ENCODE data around the gene TAF9B.
"Not testable (repeated sequence)": the region's sequence is repeated elsewhere in the genome, so short reads cannot be mapped to it uniquely, and the experiment has no call there.

The TAF9B gene, protein sequence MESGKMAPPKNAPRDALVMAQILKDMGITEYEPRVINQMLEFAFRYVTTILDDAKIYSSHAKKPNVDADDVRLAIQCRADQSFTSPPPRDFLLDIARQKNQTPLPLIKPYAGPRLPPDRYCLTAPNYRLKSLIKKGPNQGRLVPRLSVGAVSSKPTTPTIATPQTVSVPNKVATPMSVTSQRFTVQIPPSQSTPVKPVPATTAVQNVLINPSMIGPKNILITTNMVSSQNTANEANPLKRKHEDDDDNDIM

DNA sequence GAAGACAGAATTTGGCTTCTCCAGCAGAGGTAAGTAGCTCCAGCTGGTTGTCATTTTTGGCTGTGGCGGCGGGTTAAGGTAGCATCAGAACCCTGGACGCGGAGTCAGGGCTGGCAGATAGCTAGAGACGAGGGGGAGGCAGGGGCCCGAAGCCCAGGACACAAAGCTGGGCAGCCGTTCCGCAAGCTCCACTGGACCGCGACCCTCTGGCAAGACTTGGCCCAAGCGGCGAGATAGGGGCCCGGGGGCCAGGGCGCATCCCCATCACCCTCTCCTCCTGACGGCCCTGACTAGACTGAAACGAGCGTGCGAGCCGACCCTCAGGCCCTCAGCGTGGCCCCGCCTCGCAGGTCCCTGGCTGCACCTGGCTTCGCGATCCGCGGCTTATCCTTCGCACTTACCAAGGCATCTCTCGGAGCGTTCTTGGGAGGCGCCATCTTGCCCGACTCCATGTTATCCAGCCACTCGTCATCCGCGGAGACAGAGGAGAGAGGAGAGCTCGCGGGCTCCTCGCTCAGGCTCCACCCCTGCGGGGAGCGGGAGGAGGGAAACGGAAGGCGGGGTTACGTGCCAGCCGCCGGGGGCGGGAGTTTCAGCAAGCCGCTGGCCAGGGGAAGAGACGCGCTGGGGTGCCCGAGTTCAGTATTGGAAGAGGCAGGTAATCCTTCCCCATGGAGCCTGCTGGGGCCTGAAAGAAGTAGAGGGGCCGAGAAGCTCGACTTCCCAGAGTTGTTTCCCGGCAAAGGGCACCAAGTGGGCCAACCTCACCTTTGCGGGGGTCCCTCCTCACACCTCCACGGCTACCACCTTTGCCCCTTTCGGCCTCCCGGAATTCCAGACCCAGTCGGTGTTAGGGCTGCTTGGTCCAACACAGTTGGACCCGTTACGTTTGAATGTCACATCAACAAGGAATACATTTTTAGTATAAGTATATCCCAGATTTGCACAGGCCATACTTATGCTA is at the start of gene TAF9B:
Gene TAF9B, minus strand, starts transcription at position 491 of the 964 bp plus-strand sequence. Its CDS starts 39 bp downstream, at position 452.
- peak; percentile 90 for DNase-seq

GRCh38 chrX:78182881-78183280 is 43.4 kb upstream of the TAF9B start:
- no peak for DNase-seq

- no peak for DNase-seq
Measured at GRCh38 chrX:78181307-78181706, 41.9 kb upstream of the TAF9B start.

DNA sequence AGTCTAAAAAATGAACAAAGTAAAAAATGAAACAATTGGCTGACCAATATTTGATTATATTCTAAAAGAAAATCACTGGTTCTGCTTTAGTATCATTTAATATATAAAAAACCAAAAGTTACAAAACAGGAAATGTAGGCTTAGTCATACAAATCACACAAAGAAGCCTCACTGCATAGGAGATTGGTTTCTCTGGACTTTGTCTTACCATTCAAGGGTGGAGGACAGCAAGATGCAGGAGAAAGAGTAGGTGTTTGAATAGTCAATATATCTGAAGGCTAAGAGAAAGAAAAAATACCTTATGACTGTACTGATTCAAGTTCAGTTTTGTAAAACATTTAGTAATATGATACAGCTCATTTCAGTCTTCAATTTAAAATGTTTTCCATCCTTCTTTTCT is 28.6 kb upstream of the TAF9B start:
- DNase-seq, result no peak

- DNase-seq, result no peak
Measured at GRCh38 chrX:78165425-78165824, 26.0 kb upstream of the TAF9B start.

DNA sequence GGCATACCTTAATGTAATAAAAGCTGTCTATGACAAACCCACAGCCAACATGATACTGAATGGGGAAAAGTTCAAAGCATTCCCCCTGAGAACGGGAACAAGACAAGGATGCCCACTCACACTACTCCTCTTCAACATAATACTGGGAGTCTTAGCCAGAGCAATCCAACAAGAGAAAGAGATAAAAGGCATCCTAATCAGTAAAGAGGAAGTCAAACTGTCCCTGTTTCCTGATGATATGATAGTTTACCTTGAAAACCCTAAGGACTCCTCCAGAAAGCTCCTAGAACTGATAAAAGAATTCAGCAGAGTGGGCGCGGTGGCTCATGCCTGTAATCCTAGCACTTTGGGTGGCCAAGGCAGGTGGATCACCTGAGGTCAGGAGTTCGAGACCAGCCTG is 23.7 kb upstream of the TAF9B start:
- DNase-seq, result not testable (repeated sequence)

DNA sequence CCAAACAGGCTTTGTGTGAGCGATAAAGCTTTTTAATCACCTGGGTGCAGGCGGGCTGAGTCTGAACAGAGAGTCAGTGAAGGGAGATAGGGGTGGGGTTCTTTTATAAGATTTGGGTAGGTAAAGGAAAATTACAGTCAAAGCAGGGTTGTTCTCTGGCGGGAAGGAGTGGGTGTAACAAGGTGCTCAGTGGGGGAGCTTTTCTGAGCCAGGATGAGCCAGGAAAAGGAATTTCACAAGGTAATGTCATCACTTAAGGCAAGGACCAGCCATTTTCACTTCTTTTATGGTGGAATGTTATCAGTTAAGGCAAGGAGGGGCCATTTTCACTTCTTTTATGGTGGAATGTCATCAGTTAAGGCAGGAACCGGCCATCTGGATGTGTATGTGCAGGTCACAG is 21.3 kb upstream of the TAF9B start:
- not testable (repeated sequence) for DNase-seq

GRCh38 chrX:78157846-78158245 is 18.4 kb upstream of the TAF9B start:
- DNase-seq, result not testable (repeated sequence)

DNA sequence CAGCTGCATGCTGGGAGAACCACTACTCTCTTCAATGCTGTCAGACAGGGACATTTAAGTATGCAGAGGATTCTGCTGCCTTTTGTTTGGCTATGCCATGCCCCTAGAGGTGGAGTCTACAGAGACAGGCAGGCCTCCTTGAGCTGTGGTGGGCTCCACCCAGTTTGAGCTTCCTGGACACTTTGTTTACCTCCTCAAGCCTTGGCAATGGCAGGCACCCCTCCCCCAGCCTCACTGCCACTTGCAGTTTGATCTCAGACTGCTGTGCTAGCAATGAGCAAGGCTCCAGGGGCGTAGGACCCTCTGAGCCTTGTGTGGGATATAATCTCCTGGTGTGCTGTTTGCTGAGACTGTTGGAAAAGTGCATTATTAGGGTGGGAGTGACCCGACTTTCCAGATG is 17.9 kb upstream of the TAF9B start:
- not testable (repeated sequence) for DNase-seq

- not testable (repeated sequence) for DNase-seq
Measured at GRCh38 chrX:78147002-78147540, 7.6 kb upstream of the TAF9B start.

- DNase-seq, result no peak
Measured at GRCh38 chrX:78140206-78140605, 756 bp upstream of the TAF9B start.

DNA sequence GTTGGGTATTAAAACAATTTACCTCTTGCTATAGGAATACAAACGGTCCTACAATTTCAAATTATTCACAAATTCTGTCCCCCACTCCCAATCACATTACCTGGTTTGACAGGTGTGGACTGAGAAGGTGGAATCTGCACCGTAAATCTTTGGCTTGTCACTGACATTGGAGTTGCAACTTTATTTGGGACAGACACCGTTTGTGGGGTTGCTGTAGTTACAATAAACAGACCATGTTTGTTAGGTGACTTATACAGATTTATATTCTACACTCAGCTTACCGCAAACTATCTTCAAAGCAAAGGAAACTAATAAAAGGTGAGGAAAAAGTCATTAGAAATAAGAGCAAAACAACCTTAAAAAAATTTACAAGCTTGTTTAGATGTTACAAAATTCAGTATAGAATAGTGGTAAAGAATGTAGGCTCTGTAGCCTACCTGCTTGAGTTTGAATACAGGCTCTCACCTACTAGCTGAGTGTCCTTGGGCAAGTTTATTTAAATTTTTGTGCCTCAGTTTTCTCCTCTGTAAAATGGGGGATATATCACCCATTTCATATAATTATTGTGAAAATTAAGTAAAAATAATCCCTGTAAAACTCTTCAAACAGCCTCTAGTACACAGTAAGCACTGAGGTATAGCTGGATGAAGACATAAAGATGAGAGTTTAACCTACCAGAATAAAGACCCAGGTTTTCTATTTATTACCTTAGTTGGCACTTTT is 6.1 kb downstream of the TAF9B start:
- DNase-seq, result no peak

- no peak for DNase-seq
Measured at GRCh38 chrX:78131117-78131516, 8.3 kb downstream of the TAF9B start.

GRCh38 chrX:78130396-78130795 is 9.1 kb downstream of the TAF9B start:
- no peak for DNase-seq

DNA sequence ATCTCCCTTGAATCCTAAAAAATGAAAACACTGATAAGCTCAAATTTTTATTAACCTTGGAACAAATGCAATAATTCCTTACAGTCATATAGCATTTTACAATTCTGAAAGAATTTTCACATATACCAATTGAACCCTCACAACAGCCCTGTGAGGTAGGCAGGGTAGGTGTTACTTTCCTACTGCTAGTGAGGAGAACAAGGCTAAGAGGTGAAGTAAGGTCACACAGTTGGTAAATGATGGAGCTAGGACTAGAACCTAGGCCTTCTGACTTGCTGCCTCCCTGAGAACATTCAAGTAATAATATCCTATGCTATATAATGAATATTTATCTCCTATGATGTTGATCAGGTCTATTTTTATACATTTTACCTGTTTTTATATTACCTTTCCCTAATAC is 9.7 kb downstream of the TAF9B start:
- DNase-seq, result no peak

GRCh38 chrX:78125781-78126180 is 13.7 kb downstream of the TAF9B start:
- DNase-seq, result not testable (repeated sequence)

GRCh38 chrX:78125148-78125547 is 14.3 kb downstream of the TAF9B start:
- DNase-seq, result no peak

DNA sequence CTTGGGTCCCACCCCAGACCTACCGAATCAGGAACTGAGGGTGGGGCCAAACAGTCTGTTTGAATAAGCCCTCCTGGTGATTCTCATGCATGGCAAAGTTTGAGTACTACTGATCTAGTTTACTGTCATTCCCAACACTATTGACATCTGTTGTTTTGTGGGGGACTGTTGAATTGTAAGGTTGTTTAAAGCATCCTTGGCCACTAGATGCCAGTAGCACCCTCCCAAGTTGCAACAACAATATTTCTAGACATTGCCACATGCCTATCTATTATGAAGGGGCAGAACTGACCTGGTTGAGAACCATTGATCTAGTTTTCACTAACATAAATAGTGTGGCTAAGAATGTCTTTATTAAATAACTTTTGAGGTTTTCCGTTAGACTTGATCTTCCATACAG is 15.1 kb downstream of the TAF9B start:
- DNase-seq, result no peak

GRCh38 chrX:78123190-78123589 is 16.3 kb downstream of the TAF9B start:
- no peak for DNase-seq

- peak; percentile 4 for DNase-seq
Measured at GRCh38 chrX:78119521-78120227, 19.8 kb downstream of the TAF9B start.

- DNase-seq, result no peak
Measured at GRCh38 chrX:78118628-78119027, 20.8 kb downstream of the TAF9B start.

GRCh38 chrX:78116766-78117165 is 22.7 kb downstream of the TAF9B start:
- DNase-seq, result no peak

Measured in NCI-H146 (cell line).